Renal cortex interstitium (tissue), 11 donors: ENCODE results near the gene INPP5D. TPM values are rescaled to one million over a fixed set of nuclear protein-coding genes. Genes with fewer than 3 reads are reported as not detected.
"Not testable (repeated sequence)": the region's sequence is repeated elsewhere in the genome, so short reads cannot be mapped to it uniquely, and the experiment has no call there.

Experiments used
- DNase-seq, 11 donors: peaks; one replicate each; pipeline ENCODE4 v3.0.0-alpha.2; 2013; ENCODE audit warnings: low read depth in 9 of 11, low spot score in 4 of 11; ENCODE audit errors: extremely low read depth in 1 of 11
- polyA plus RNA-seq, 3 donors: library from polyadenylated mRNA; unstranded; fragments of 120-200 nt; gene quantifications; one replicate each; pipeline ENCODE4 v1.2.1, GENCODE V29; 2013; ENCODE audit not compliant: insufficient read length in 3 of 3

INPP5D gene
- polyA plus RNA-seq, 3 donors, result 6.1 to 10.8 (median 6.9) TPM

- DNase-seq, result no peak
These were observed 11.5 kb upstream of the INPP5D start for GRCh38 chr2:233048569-233049193.

GRCh38 chr2:233049194-233049761 is 10.9 kb upstream of the INPP5D start:
- DNase-seq, result no peak

GRCh38 chr2:233051241-233052149 is 8.6 kb upstream of the INPP5D start:
- DNase-seq, result no peak

- not testable (repeated sequence) for DNase-seq
These were observed 7.6 kb upstream of the INPP5D start for GRCh38 chr2:233052517-233052916.

- DNase-seq, result no peak
These were observed 6.0 kb upstream of the INPP5D start for GRCh38 chr2:233053928-233054784.

GRCh38 chr2:233055362-233055761 is 4.8 kb upstream of the INPP5D start:
- no peak for DNase-seq

GRCh38 chr2:233056961-233057605 is 3.1 kb upstream of the INPP5D start:
- DNase-seq, result no peak

GRCh38 chr2:233058717-233059546 is 1.2 kb upstream of the INPP5D start:
- no peak for DNase-seq

GRCh38 chr2:233059547-233059796 is 670 bp upstream of the INPP5D start:
- no peak for DNase-seq

GRCh38 chr2:233060501-233060979 is 398 bp downstream of the INPP5D start:
- DNase-seq, result no peak

GRCh38 chr2:233060980-233061590 is 943 bp downstream of the INPP5D start:
- DNase-seq, result no peak

GRCh38 chr2:233061591-233062450 is 1.7 kb downstream of the INPP5D start:
- DNase-seq, result no peak

- no peak for DNase-seq
These were observed 2.3 kb downstream of the INPP5D start for GRCh38 chr2:233062451-233062850.

GRCh38 chr2:233062946-233063268 is 2.8 kb downstream of the INPP5D start:
- DNase-seq, result no peak

GRCh38 chr2:233063269-233063975 is 3.3 kb downstream of the INPP5D start:
- no peak for DNase-seq

- DNase-seq, result no peak
These were observed 3.9 kb downstream of the INPP5D start for GRCh38 chr2:233063976-233064411.
